HepG2 (cell line): ENCODE measurements around the gene COASY. TPM values are rescaled to one million over a fixed set of nuclear protein-coding genes. Genes with fewer than 3 reads are reported as not detected.

ENCODE experiments used
- FOSL1 ChIP-seq: sonication (generic); formaldehyde crosslinking; IDR thresholded peaks from 2 replicates; pipeline ENCODE4 v1.9.0; 2021; ENCODE audit warnings: missing genetic modification reagents, borderline replicate concordance
- MTA1 ChIP-seq: sonication (generic); formaldehyde crosslinking; IDR thresholded peaks from 2 replicates; pipeline ENCODE4 v1.4.0; 2020; ENCODE audit warnings: missing genetic modification reagents, mild to moderate bottlenecking, borderline replicate concordance
- MYNN ChIP-seq: sonication (generic); formaldehyde crosslinking; IDR thresholded peaks from 2 replicates; pipeline ENCODE4 v1.4.0; 2020; ENCODE audit warnings: mild to moderate bottlenecking, low read depth, missing genetic modification reagents
- NFIB ChIP-seq: sonication (generic); formaldehyde crosslinking; IDR thresholded peaks from 2 replicates; pipeline ENCODE4 v1.9.0; 2021; ENCODE audit warnings: missing genetic modification reagents, mild to moderate bottlenecking, borderline replicate concordance
- STAG1 ChIP-seq: sonication (generic); formaldehyde crosslinking; IDR thresholded peaks from 2 replicates; pipeline ENCODE4 v1.4.0; 2020; ENCODE audit warnings: missing genetic modification reagents
- TMF1 ChIP-seq: sonication (generic); formaldehyde crosslinking; IDR thresholded peaks from 2 replicates; pipeline ENCODE4 v1.8.1; 2022; ENCODE audit warnings: low read depth, missing genetic modification reagents
- ZBTB21 ChIP-seq: sonication (generic); formaldehyde crosslinking; IDR thresholded peaks from 2 replicates; pipeline ENCODE4 v1.4.0; 2020; ENCODE audit warnings: missing genetic modification reagents
- ZBTB3 ChIP-seq: sonication (generic); formaldehyde crosslinking; IDR thresholded peaks from 2 replicates; pipeline ENCODE4 v1.4.0; 2020; ENCODE audit warnings: low read depth, mild to moderate bottlenecking, moderate library complexity, missing genetic modification reagents, borderline replicate concordance
- ZBTB7B ChIP-seq: sonication (generic); formaldehyde crosslinking; IDR thresholded peaks from 2 replicates; pipeline ENCODE4 v1.4.0; 2020; ENCODE audit warnings: missing genetic modification reagents
- ZNF501 ChIP-seq: sonication (generic); formaldehyde crosslinking; IDR thresholded peaks from 2 replicates; pipeline ENCODE4 v1.5.1; 2020; ENCODE audit warnings: mild to moderate bottlenecking, moderate library complexity, missing genetic modification reagents
- ZNF614 ChIP-seq: IDR thresholded peaks from 2 replicates; pipeline ENCODE4 v1.6.1; 2018; ENCODE audit warnings: missing biosample characterization, missing genetic modification reagents, inconsistent platforms, borderline replicate concordance
- ZNF790 ChIP-seq: sonication (generic); formaldehyde crosslinking; IDR thresholded peaks from 2 replicates; pipeline ENCODE4 v1.8.0; 2022; ENCODE audit warnings: missing genetic modification reagents, mild to moderate bottlenecking, borderline replicate concordance
- polyA plus RNA-seq, 8 experiments: library from polyadenylated mRNA; depleted of rRNA in 3 of 8; stranded (reverse) in 7 of 8; unstranded in 1 of 8; fragments of >200 nt; fragmentation: Illumina TruSeq in 4 of 8; extraction: Trizol in 4 of 8; gene quantifications; 2 replicates each; pipeline versions ENCODE4 v1.2.1 to v1.2.3, GENCODE V29; 2011 to 2016; ENCODE audit warnings: low read depth in 4 of 8, missing spikeins in 1 of 8, mixed read lengths in 1 of 8; ENCODE audit not compliant: insufficient read depth in 1 of 8
- total RNA-seq, 5 experiments: library from RNA; depleted of rRNA; stranded (reverse); fragments of >200 nt; fragmentation: Illumina TruSeq; extraction: Trizol; gene quantifications; 2 replicates each; pipeline ENCODE4 v1.2.3, GENCODE V29; 2016; ENCODE audit warnings: low read depth in 1 of 5
- TF ChIP-seq, protein P1 (sequence below), 2 experiments: sonication (generic) in 1 of 2; formaldehyde crosslinking in 1 of 2; IDR thresholded peaks; 2 replicates each; pipeline versions ENCODE4 v1.5.1 to v1.6.1; 2011 to 2020; ENCODE audit warnings: borderline replicate concordance in 1 of 2, low read depth in 1 of 2, low read length in 1 of 2, mild to moderate bottlenecking in 1 of 2, missing genetic modification reagents in 1 of 2, moderate library complexity in 1 of 2
- TF ChIP-seq, protein P2 (sequence below), 2 experiments: sonication (generic) in 1 of 2; formaldehyde crosslinking in 1 of 2; IDR thresholded peaks; 2 replicates each; pipeline versions ENCODE4 v1.4.0 to v1.6.1; 2018 to 2020; ENCODE audit warnings: missing genetic modification reagents in 2 of 2, borderline replicate concordance in 1 of 2, low read depth in 1 of 2, mild to moderate bottlenecking in 1 of 2, missing biosample characterization in 1 of 2
- TF ChIP-seq, protein P3 (sequence below): sonication (generic); formaldehyde crosslinking; IDR thresholded peaks from 2 replicates; pipeline ENCODE4 v1.4.0; 2020; ENCODE audit warnings: missing genetic modification reagents; ENCODE audit errors: not compliant biosample characterization
- TF ChIP-seq, protein P4 (sequence below): sonication (generic); formaldehyde crosslinking; IDR thresholded peaks from 2 replicates; pipeline ENCODE4 v1.4.0; 2020; ENCODE audit warnings: missing genetic modification reagents
- TF ChIP-seq, protein P5 (sequence below): sonication (generic); formaldehyde crosslinking; conservative IDR thresholded peaks from 2 replicates; pipeline ENCODE4 v1.4.0; 2020; ENCODE audit warnings: missing genetic modification reagents

Gene COASY
- total and polyA plus RNA-seq, 2 of the 13 experiments (the other 11 are each of a cell fraction or from before 2014, with no cell fraction given), result 90.7 to 125 TPM

DNA sequence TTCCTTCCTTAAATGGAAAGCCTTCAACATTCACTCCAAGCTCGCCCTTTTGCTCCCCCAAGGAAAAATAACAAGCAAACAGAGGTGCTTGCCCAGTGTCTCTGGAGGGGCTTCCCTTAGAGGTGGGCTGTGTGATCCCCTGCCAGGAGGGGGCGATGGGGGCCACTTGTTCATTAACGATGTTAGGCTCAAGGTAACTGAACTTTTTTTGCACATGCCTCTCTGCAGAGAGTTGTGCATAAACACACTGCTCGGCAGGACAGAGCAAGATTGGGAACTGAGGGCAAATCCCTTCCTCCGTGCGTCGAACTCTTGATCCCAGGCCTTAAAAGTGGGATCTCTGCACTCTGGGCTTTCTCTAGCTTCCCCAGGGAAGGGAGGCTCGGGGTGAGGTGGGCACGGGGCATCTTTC, 41.4 kb upstream of the COASY start (continued):
- TF ChIP-seq, protein P1, sequence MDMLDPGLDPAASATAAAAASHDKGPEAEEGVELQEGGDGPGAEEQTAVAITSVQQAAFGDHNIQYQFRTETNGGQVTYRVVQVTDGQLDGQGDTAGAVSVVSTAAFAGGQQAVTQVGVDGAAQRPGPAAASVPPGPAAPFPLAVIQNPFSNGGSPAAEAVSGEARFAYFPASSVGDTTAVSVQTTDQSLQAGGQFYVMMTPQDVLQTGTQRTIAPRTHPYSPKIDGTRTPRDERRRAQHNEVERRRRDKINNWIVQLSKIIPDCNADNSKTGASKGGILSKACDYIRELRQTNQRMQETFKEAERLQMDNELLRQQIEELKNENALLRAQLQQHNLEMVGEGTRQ (IDR thresholded peaks at IDR 0.05; ENCODE audit: low read depth, low read length), result no peak
- TF ChIP-seq, protein P1 (CRISPR knock-in tag; IDR thresholded peaks at IDR 0.05; ENCODE audit: borderline replicate concordance), result no peak
- no peak for TF ChIP-seq ZBTB21 (CRISPR knock-in tag)
- TF ChIP-seq ZNF614 (CRISPR knock-in tag), result 0 out of 2 replicates have a peak, but pooled peaks have one; percentile 7
- TF ChIP-seq, protein P2, sequence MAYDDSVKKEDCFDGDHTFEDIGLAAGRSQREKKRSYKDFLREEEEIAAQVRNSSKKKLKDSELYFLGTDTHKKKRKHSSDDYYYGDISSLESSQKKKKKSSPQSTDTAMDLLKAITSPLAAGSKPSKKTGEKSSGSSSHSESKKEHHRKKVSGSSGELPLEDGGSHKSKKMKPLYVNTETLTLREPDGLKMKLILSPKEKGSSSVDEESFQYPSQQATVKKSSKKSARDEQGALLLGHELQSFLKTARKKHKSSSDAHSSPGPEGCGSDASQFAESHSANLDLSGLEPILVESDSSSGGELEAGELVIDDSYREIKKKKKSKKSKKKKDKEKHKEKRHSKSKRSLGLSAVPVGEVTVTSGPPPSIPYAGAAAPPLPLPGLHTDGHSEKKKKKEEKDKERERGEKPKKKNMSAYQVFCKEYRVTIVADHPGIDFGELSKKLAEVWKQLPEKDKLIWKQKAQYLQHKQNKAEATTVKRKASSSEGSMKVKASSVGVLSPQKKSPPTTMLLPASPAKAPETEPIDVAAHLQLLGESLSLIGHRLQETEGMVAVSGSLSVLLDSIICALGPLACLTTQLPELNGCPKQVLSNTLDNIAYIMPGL (CRISPR knock-in tag; IDR thresholded peaks at IDR 0.05; ENCODE audit: borderline replicate concordance in 1 of 2, low read depth in 1 of 2), result peak; percentile 13 to 29; a peak in 1 of 4 replicates
- TF ChIP-seq TMF1 (CRISPR knock-in tag), result no peak
- no peak for TF ChIP-seq NFIB (CRISPR knock-in tag)
- TF ChIP-seq, protein P3, sequence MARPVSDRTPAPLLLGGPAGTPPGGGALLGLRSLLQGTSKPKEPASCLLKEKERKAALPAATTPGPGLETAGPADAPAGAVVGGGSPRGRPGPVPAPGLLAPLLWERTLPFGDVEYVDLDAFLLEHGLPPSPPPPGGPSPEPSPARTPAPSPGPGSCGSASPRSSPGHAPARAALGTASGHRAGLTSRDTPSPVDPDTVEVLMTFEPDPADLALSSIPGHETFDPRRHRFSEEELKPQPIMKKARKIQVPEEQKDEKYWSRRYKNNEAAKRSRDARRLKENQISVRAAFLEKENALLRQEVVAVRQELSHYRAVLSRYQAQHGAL, result no peak
- peak; percentile 74; the same call in 1 of the 2 replicates for TF ChIP-seq ZBTB7B (CRISPR knock-in tag)
- TF ChIP-seq STAG1, result peak; percentile 61
- no peak for TF ChIP-seq FOSL1 (CRISPR knock-in tag)
- TF ChIP-seq, protein P4, sequence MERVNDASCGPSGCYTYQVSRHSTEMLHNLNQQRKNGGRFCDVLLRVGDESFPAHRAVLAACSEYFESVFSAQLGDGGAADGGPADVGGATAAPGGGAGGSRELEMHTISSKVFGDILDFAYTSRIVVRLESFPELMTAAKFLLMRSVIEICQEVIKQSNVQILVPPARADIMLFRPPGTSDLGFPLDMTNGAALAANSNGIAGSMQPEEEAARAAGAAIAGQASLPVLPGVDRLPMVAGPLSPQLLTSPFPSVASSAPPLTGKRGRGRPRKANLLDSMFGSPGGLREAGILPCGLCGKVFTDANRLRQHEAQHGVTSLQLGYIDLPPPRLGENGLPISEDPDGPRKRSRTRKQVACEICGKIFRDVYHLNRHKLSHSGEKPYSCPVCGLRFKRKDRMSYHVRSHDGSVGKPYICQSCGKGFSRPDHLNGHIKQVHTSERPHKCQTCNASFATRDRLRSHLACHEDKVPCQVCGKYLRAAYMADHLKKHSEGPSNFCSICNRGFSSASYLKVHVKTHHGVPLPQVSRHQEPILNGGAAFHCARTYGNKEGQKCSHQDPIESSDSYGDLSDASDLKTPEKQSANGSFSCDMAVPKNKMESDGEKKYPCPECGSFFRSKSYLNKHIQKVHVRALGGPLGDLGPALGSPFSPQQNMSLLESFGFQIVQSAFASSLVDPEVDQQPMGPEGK (CRISPR knock-in tag), result peak; percentile 59; the same call in 1 of the 2 replicates
- 0 out of 2 replicates have a peak, but pooled peaks have one; percentile 9 for TF ChIP-seq MTA1 (CRISPR knock-in tag)
- TF ChIP-seq ZNF790 (CRISPR knock-in tag), result 0 out of 2 replicates have a peak, but pooled peaks have one; percentile 15
- no peak for TF ChIP-seq ZBTB3 (CRISPR knock-in tag)
- TF ChIP-seq, protein P5, sequence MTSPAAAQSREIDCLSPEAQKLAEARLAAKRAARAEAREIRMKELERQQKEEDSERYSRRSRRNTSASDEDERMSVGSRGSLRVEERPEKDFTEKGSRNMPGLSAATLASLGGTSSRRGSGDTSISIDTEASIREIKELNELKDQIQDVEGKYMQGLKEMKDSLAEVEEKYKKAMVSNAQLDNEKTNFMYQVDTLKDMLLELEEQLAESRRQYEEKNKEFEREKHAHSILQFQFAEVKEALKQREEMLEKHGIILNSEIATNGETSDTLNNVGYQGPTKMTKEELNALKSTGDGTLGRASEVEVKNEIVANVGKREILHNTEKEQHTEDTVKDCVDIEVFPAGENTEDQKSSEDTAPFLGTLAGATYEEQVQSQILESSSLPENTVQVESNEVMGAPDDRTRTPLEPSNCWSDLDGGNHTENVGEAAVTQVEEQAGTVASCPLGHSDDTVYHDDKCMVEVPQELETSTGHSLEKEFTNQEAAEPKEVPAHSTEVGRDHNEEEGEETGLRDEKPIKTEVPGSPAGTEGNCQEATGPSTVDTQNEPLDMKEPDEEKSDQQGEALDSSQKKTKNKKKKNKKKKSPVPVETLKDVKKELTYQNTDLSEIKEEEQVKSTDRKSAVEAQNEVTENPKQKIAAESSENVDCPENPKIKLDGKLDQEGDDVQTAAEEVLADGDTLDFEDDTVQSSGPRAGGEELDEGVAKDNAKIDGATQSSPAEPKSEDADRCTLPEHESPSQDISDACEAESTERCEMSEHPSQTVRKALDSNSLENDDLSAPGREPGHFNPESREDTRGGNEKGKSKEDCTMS, result no peak
- no peak for TF ChIP-seq MYNN (CRISPR knock-in tag)
- TF ChIP-seq ZNF501 (CRISPR knock-in tag), result no peak
